T-helper 22 cell (primary cell): ENCODE data around the gene IL12RB1.

Experiments used
- DNase-seq: peaks from one replicate; pipeline ENCODE4 v3.0.0-alpha.2; 2020; ENCODE audit warnings: low read depth

IL12RB1 gene

DNA sequence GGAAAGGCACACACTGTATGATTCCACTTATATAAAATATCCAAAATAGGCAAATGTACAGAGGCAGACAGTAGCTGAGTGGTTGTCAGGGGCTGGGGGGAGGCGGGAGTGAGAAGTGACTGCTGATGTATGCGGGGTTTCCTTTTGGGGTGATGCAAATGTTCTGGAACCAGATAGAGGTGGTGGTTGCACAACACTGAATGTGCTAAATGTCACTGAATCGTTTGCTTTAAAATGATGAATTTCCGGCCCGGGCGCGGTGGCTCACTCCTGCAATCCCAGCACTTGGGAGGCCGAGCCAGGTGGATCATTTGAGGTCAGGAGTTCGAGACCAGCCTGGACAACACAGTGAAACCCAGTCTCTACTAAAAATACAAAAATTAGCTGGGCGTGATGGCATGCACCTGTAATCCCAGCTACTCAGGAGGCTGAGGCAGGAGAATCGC, 2.4 kb upstream of the IL12RB1 start:
- peak; percentile 42 for DNase-seq

- DNase-seq, result no peak
These were observed 854 bp downstream of the IL12RB1 start for GRCh38 chr19:18085702-18086457.

DNA sequence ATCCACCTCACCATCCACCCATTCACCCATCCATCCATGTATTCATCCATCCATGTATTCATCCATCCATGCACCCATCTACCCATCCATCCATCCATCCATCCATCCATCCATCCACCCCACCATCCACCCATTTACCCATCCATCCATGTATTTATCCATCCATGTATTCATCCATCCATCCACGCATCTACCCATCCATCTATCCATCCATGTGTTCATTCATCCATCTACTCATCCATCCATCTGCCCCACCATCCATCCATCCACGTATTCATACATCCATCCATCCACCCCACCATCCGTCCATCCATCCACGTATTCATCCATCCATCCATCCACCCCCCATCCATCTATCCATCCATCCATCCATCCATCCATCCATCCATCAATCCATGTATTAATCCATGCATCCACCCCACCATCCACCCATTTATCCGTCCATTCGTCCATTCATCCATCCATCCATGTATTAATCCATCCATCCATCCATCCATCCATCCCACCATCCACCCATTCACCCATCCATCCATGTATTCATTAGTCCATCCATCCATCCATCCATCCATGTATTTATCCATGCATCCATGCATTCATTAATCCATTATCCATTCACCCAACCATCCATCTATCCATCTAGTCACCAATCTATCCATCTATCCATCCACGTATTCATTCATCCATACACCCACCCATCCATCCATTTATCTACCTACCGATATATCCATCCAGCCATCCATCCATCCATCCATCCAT, 2.6 kb downstream of the IL12RB1 start:
- no peak for DNase-seq

DNA sequence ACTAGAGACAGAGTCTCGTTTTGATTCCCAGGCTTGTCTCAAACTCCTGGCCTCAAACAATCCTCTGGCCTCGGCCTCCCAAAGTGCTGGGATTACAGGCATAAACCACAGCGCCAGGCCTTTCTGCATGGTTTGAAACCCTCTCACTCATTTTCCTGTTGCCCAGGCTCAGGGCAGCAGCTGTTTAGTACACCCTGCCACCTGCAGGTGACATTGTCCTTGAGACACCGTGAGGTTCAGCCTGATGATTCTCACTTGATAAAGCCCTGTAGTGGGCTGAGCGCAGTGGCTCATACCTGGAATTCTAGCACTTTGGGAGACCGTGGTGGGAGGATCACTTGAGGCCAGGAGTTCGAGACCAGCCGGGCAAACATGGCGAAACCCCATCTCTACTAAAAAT, 12.5 kb downstream of the IL12RB1 start:
- DNase-seq, result no peak

- DNase-seq, result no peak
These were observed 13.5 kb downstream of the IL12RB1 start for GRCh38 chr19:18073197-18073596.

DNA sequence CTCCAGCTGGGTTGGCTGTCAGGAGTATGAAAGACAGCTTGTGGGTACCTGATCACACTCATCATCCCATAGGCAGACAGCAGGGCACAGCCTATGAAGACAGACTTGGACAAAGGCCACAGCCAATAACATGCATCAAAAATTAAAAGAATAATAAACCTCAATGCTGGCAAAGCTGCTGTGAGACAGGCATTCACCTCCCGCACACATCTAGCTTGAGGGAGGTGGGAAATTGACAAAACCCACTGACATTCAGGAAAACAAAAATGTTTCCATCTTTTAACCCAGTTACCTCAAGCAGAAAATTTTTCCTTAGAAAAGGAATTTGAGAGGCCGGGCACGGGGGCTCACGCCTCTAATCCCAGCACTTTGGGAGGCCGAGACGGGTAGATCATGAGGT, 14.4 kb downstream of the IL12RB1 start:
- no peak for DNase-seq

- DNase-seq, result no peak
These were observed 16.6 kb downstream of the IL12RB1 start for GRCh38 chr19:18070181-18070580.

DNA sequence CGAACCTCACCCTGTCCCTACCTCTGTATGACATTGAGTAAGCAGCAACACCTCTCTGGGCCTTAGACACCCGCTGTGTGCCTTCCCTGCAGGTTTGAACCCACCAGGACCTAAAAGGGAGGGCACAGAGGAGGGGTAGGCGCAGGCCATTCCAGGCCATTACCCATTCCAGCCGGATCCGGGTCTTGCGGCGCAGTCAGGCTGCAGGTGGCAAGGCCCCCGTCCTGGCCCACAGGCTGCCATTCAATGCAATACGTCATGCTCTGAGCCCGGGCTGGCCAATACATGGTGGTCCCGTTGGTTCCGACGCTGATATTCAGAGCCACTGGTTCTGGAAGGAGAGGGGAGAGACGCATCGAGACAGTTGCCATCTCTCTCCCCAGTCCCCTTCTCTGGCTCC, 17.4 kb downstream of the IL12RB1 start:
- no peak for DNase-seq

DNA sequence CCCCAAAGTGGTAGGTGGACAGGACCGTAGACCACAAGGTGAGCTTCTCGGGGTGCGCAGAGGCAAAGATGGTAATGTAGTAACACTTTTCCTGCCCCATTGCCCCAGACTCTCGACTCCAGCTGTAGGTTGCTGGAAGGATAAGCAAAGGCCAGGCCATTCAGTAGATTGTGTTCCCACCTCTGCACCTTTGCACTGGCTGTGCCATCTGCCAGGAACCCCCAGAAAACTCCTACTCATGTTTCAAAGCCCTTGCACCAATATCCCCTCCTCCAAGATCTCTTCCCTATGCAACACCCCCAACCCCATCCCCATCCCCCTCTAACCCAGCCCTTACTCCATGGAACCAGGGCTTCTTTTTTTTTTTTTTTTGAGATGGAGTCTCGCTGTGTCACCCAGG, 18.3 kb downstream of the IL12RB1 start:
- DNase-seq, result no peak

DNA sequence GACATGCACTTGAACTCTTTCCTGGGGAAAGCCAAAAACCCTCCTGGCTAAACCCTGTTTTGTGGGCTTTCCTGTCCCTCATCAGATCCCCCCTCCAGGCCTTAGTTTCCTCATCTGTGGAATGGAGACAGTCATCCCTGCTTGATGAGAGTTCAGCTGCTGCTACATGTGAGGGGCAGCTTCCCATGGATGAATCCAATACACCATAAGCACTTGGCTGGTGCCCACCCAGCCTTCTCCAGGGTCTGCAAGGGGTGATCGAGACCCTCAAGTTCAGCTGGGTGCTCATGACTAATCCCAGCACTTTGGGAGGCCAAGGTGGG, 21.6 kb downstream of the IL12RB1 start:
- no peak for DNase-seq

DNA sequence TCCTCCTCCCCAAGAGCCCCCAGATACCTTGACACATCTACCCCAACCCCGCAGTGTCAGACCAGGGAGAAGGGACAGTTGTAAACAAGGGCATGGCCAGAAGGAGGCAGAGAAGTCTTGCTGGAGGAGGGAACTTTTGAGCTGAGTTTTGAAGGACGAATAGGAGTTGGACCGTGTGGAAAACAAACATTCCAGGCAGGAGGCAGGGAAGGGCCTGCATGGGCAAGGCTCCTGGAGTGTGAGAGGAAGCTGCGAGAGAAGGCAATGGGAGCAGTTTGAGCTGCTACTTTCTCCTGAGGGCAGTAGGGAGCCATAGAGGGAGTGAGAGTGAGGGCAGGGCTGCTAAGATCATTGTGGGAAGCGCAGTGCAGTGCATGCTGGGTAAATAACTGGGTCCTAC, 23.3 kb downstream of the IL12RB1 start:
- no peak for DNase-seq

DNA sequence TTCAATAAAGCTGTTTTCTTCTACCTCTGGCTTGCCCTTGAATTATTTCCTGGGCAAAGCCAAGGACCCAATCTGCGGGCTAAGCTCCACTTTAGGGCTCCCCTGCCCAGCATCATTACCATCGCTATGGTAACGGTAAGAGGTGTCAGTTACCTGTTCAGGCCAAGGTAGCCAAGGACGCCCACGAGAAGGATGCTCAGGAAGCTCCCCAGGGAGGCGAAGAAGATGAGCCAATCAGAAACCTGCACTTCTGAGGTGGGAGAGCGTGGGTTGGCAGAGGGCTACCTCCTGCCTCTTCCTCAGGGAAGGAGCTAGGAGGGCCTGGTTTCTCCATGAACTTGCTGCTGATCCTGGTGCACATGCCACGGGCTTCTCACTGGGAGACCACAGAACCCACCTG, 24.7 kb downstream of the IL12RB1 start:
- no peak for DNase-seq

GRCh38 chr19:18060472-18060871, 26.3 kb downstream of the IL12RB1 start:
- DNase-seq, result no peak

GRCh38 chr19:18059902-18060301, 26.8 kb downstream of the IL12RB1 start:
- no peak for DNase-seq

DNA sequence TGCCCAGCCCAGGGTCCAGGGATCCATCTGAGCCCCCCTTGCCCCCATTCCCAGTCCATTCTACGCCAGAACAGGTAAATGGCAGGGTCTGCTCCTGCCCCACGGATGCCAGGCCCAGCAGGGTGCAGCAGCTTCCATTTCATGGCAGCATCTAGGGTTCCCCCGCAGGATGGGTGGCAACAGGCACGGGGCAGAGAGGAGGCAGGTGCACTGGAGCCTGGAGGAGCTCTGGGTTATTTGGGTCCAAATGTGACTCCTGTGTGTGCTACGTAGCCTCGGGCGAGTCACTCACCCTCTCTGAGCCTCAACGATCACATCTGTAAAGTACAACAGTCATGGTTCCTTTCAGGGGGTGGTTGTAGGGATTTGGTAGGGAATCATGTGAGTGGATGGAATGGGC, 27.4 kb downstream of the IL12RB1 start:
- DNase-seq, result no peak

DNA sequence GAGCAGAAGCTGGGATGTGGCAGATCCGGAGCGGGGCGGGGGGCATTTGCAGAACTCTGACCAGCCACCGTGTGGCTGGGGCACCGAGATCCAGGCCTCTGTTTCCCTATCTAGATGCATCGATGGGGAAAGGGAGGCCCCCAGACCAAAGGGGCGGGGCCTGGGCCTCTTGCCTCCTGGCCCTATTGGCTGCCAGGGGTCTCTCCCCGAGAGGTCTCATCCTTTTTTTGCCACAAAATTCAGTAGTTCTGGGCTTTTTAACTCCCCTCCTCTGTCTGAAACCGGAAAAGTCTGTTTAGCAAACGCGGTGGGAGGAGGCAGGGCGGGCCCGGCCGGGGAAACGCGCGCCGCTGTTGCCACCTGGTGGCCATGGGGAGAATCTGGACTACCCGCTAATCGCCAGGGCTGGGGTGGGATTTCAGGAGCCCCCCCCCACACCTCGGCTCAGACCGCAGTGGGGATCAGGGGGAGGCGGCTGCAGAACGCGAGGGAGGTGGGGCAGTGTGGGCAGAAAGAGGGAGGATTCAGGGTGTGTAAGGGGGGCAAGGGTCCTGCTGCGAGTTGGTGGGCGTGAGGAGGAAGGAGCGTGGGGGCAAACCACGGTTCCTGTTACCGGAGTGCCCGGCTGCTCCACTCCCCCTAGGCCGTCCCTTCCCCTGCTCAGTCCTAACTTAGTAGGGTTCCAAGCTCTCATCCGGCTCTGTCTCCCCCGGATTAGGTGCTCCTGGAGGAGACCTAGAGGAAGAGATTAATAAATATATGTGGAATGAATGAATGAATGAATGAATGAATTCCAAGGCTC, 28.3 kb downstream of the IL12RB1 start:
- peak; percentile 58 for DNase-seq

GRCh38 chr19:18057557-18057956, 29.2 kb downstream of the IL12RB1 start:
- DNase-seq, result no peak

DNA sequence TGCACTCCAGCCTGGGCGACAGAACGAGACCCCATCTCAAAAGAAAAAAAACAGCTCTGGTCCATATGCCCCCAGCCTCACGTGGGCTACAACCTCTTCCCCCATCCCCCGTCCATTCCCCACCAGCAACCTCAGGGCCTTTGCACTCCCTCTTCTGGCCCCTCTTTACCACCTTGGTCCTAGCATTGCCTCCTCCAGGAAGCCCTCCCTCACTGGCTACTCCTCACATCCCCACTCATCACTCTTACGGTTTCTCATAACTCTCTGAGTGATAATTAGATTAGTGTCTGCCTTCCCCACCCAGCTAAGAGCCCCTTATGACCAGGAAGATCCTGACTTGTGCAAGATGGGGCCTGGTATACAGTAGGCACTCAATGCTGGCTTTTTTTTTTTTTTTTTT, 30.8 kb downstream of the IL12RB1 start:
- DNase-seq, result no peak

DNA sequence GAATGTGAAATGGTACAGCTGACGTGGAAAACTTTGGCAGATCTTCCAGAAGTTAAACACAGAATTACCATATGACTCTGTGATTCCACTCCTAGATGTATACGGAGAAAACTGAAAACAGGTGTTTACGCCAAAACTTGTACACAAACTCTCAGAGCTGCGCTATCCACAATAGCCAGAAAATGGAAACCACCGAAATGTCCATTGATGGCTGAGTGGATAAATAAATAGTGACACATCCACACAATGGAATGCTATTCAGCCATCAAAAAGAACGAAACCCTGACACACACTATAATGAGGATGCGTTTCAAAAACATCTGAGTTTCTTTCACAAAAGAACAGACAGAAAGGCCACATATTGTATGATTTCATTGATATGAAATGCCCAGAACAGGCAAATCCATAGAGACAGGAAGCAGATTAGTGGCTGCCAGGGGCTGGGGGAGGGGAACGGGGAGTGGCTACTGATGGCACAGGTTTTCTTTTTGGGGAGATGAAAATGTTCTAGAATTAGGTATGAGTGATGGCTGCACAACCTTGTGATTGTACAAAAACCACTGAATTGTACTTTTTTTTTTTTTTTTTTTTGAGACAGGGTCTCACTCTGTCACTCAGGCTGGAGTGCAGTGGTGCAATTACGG, 33.0 kb downstream of the IL12RB1 start:
- no peak for DNase-seq

DNA sequence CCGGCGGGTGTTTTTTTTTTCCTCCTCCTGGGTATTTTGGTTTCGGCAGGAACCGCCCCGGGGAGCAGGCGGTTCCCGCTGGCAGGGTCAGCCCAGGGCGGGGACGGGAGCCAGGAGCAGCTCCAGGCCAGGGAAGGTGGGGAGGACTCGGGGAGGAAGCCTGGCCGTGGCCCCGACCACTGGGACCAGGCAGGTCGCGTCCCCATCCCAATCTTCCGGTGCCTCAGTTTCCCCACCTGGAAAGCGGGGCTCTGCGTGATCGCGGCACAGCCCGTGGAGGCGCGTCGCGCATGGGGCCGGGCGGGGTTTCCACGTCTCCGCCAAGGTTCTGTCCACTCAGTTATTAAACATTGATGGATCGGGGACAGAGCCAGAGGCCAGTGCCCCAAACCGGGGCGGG, 34.8 kb downstream of the IL12RB1 start:
- no peak for DNase-seq

GRCh38 chr19:18049385-18049784, 37.3 kb downstream of the IL12RB1 start:
- DNase-seq, result no peak

- DNase-seq, result no peak
These were observed 40.5 kb downstream of the IL12RB1 start for GRCh38 chr19:18046059-18046718.
